ENCODE data around the gene SYF2.

The SYF2 gene

DNA sequence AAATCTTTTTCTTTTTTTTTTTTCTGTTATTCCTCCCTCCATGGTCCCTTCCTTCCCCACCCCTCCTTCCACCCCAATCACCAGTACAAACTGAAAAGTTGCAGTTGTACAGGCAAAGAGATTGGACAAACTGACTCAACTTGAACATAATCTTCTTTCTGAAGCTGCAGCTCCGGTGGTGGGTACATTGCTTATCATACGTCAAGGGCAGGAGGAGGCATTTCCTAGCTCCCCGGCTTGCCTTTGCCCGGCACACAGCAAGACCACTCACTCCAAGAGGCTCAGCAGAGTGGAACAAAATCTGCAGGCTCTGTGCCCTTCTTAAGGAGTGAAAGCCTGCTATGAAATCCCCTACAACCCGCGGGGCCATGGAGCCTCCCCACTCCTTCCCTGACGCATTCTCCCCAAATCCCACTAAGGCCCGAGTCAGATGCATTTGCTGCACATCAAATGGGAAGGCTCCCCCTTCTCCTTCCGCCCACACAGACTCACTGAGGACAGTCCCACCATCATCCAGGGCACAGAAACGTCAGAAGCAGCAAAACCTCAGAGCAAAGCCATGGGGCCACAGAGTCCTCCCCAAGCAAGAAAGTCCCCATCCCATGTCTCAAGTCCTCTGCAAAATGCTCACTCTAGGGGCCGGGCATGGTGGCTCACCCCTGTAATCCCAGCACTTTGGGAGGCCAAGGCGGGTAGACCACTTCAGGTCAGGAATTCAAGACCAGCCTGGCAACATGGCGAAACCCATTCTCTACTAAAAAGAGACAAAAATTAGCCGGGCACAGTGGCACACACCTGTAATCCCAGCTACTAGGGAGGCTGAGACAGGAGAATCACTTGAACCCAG lies 45.9 kb downstream of the SYF2 start:
- DNase-seq (ENCODE audit: low spot score in 2 of 2) (no peak), ATAC-seq (no peak)
- Mint-ChIP-seq H3K36me3 (no peaks in the 10 kb centered on the region), H3K4me1 (no peaks in the 10 kb centered on the region), H3K9me3 (no peaks in the 10 kb centered on the region), H3K4me3 (no peak overlapping the region), H3K27ac (no peak overlapping the region)

DNA sequence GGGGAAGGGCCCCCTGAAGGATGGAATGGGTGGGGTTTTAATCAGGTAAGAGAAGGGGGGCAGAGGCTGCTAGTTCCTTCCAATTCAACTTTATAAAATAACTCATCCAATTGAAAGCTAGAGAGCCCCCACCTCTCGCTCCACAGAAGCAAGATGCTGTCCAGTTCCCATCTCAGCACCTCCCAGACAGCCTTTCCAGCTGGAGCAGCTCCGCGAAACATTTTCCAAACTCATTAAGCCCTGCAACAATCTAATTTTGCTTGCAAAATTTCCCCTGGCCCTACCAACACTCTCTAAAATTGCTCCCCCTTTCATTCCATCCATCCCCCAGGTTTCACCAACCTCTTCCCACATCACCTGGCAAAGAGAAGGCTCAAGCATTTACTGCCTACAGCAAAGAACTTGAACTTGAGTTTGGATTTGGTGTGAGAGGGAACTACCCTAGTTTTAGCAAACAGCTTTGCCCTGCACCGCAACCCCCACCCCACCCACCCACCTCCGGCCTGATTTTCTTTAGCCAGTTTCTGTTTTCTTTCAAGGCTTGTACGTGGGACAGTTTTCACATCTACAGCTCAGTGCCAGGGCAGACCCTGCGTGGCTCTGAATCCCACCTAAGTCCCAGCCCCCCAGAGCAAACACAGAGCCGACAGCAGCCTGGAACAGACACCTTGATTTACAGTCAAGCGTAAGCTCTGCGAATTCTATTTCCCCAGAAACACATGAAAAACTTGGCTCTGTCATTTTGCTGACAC lies 46.7 kb downstream of the SYF2 start:
- H3K4me3 Mint-ChIP-seq, result no peak overlapping the region
- DNase-seq (ENCODE audit: low spot score in 2 of 2) (no peak), ATAC-seq (no peak)
- H3K9me3 Mint-ChIP-seq, result no peaks in the 10 kb centered on the region
- no peaks in the 10 kb centered on the region for H3K36me3 Mint-ChIP-seq
- no peak overlapping the region for H3K27ac Mint-ChIP-seq
- no peaks in the 10 kb centered on the region for H3K4me1 Mint-ChIP-seq

DNA sequence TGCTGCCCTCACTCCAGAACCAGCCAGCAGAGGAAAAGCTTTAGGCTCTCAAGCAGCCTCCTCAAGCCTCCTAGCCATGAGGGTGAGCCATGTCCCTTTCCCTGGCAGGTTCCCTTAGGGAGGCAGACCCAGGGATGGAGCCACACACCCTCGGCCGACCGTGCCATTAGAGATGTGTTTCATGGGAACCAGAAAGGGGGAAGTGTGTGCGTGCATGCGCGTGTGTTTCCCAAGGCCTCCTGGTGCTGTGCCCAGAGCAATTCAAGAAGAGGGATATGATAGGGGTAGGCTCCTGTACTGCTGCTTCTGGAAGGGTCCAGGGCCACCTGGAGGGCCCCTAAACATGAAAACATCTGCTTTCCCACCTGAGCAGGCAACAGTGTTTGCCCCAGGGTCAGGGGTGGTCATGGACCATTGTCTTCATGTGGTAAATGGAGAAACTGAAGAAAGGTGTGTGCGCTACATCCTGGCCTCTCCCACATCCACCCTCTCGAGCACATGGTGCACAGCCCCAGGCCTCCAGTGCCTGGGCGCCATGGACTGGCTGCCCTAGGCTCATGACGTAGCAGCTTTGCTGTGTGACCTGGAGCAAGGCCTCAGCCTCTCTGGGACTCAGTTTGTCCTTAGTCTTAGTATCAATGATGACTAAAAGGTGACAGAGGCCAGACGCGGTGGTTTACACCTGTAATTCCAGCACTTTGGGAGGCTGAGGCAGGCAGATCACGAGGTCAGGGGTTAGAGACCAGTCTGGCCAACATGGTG lies 48.1 kb downstream of the SYF2 start:
- no peak for DNase-seq (ENCODE audit: low spot score in 2 of 2)
- no peak overlapping the region for H3K27ac Mint-ChIP-seq
- no peaks in the 10 kb centered on the region for H3K36me3 Mint-ChIP-seq

GRCh38 chr1:25183126-25183980 lies 48.9 kb downstream of the SYF2 start:
- H3K4me1 Mint-ChIP-seq, result no peaks in the 10 kb centered on the region
- no peak for ATAC-seq
- no peak overlapping the region for H3K27ac Mint-ChIP-seq
- no peak for DNase-seq (ENCODE audit: low spot score in 2 of 2)
- H3K4me3 Mint-ChIP-seq, result no peak overlapping the region
- H3K9me3 Mint-ChIP-seq, result no peaks in the 10 kb centered on the region
- H3K36me3 Mint-ChIP-seq, result no peaks in the 10 kb centered on the region

More for the DNA sequence above, 48.1 kb downstream of the SYF2 start:
- H3K4me1 Mint-ChIP-seq, result no peaks in the 10 kb centered on the region
- H3K4me3 Mint-ChIP-seq, result no peak overlapping the region
- no peaks in the 10 kb centered on the region for H3K9me3 Mint-ChIP-seq
- no peak for ATAC-seq

DNA sequence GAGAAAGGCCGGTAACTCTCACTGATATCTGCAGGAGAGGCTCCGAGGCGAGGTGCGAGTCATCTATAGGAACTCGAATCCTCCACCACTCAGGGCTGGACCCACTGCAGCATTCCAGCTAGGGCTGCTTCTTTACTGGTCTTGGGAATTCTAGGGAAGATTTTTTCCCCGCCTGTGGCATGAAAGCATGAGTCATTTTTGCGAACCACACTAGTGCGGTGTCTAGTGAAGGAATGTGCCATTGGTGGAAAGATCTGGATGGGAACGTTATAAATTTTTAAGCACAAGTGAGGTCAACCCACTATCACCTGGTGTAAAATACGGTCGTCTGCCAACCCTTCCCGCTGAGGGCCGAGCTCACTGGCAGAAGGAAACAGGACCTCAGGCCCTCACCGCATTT lies 49.7 kb downstream of the SYF2 start:
- DNase-seq (ENCODE audit: low spot score in 2 of 2) (no peak), ATAC-seq (no peak)
- Mint-ChIP-seq H3K36me3 (no peaks in the 10 kb centered on the region), H3K27ac (no peak overlapping the region), H3K9me3 (no peaks in the 10 kb centered on the region), H3K4me3 (no peak overlapping the region), H3K4me1 (no peaks in the 10 kb centered on the region)

- ATAC-seq (no peak), DNase-seq (ENCODE audit: low spot score in 2 of 2) (no peak)
- no peak overlapping the region for H3K27ac Mint-ChIP-seq
- no peaks in the 10 kb centered on the region for H3K36me3 Mint-ChIP-seq
- H3K4me3 Mint-ChIP-seq, result no peak overlapping the region
- H3K4me1 Mint-ChIP-seq, result no peaks in the 10 kb centered on the region
- peaks cover 3% of the 10 kb centered on the region for H3K9me3 Mint-ChIP-seq
Observed at GRCh38 chr1:25180996-25181395, 51.3 kb downstream of the SYF2 start.

GRCh38 chr1:25178917-25179561 lies 53.3 kb downstream of the SYF2 start:
- H3K36me3 Mint-ChIP-seq, result no peaks in the 10 kb centered on the region
- ATAC-seq (no peak), DNase-seq (ENCODE audit: low spot score in 2 of 2) (no peak)
- peaks cover 3% of the 10 kb centered on the region for H3K9me3 Mint-ChIP-seq
- no peaks in the 10 kb centered on the region for H3K4me1 Mint-ChIP-seq
- no peak overlapping the region for H3K4me3 Mint-ChIP-seq
- no peak overlapping the region for H3K27ac Mint-ChIP-seq

DNA sequence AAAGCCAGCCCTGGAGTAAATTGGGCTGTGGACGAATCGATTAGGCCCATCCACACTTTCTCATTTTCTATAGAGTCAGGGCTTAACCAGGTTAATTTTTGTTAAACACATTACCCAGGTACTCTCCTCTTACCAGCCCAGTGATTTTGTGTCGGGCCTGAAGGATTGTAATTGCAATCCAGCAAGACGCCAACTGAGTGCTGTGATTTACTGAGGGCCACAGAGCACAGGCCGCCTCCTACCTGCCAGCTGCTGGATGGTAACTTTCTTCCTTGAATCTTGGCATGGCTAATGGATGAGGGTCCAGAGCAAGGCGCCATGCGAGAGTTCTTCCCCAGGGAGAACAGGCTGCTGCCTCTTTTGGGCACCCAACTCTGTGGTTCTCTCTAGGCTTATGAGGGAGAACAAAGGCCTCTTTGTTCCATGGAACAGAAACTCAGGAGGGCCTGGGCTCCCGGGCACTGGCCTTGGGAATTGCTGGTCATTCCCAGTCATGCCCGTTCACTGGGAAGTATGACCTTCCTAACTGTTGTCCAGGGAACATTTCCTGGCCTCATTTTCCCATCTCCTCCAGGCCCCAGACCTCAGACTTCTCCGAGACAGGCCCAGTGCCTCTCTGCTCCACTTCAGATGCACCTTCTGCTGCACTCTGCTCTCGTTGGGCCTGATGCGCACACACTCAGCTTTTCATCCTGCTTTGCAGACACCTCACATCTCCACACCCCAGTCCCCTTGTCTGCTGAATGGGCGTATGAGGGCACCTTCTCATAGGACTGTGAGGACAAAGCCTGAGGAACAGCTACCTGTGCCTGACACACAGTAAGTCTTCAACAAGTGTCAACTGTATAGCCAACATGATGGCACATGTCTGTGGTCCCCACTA lies 57.3 kb downstream of the SYF2 start:
- H3K27ac Mint-ChIP-seq, result no peak overlapping the region

GRCh38 chr1:25174363-25174729 lies 58.0 kb downstream of the SYF2 start:
- H3K4me1 Mint-ChIP-seq, result no peaks in the 10 kb centered on the region
- DNase-seq (ENCODE audit: low spot score in 2 of 2) (no peak), ATAC-seq (no peak)
- H3K36me3 Mint-ChIP-seq, result no peaks in the 10 kb centered on the region
- H3K4me3 Mint-ChIP-seq, result no peak overlapping the region
- peaks cover 3% of the 10 kb centered on the region for H3K9me3 Mint-ChIP-seq
- H3K27ac Mint-ChIP-seq, result no peak overlapping the region

More for the DNA sequence above, 57.3 kb downstream of the SYF2 start:
- ATAC-seq (no peak), DNase-seq (ENCODE audit: low spot score in 2 of 2) (peak in 1 of 2 donors; percentile 26)
- no peaks in the 10 kb centered on the region for H3K36me3 Mint-ChIP-seq
- peaks cover 3% of the 10 kb centered on the region for H3K9me3 Mint-ChIP-seq
- H3K4me3 Mint-ChIP-seq, result no peak overlapping the region
- H3K4me1 Mint-ChIP-seq, result no peaks in the 10 kb centered on the region

DNA sequence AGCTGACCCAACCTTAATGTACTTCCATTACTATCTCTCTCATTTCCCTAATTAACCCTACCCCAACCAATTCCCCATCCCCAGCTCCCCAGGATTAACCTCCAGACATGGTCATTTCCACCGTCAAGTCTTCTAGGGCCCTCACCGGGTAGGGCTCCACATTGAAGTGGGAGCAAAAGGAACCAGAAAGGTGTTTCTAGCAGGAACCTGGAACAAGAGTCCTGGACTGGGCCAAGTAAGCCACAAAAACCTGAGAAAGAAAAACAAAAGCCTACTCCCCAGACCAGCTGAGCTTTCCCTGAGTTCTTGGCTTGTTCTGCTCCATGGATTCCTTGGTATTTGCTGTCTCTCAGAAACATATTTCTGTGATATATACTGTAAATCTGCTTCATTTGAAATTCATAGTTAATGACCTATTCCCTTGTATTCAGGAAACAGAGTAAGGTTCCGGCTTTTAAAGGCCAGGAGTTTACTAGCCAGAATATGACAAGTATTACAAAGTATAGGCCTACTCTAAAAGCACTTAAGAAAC lies 58.4 kb downstream of the SYF2 start:
- ATAC-seq (no peak), DNase-seq (ENCODE audit: low spot score in 2 of 2) (no peak)
- H3K4me3 Mint-ChIP-seq, result no peak overlapping the region
- no peaks in the 10 kb centered on the region for H3K4me1 Mint-ChIP-seq
- no peaks in the 10 kb centered on the region for H3K36me3 Mint-ChIP-seq
- H3K27ac Mint-ChIP-seq, result no peak overlapping the region
- H3K9me3 Mint-ChIP-seq, result peaks cover 3% of the 10 kb centered on the region
